Stimulated activated CD4-positive, alpha-beta T cell treated with anti-CD3 and anti-CD28 coated beads, Interleukin-2, amount 100 ng/mL, for 48 hours (primary cell): ENCODE measurements around the gene KRTAP4-11.
"Not testable (repeated sequence)": the region's sequence is repeated elsewhere in the genome, so short reads cannot be mapped to it uniquely, and the experiment has no call there.

Experiments used
- DNase-seq, 2 donors: peaks; one replicate each; pipeline ENCODE4 v3.0.0-alpha.2; 2020

Gene KRTAP4-11

DNA sequence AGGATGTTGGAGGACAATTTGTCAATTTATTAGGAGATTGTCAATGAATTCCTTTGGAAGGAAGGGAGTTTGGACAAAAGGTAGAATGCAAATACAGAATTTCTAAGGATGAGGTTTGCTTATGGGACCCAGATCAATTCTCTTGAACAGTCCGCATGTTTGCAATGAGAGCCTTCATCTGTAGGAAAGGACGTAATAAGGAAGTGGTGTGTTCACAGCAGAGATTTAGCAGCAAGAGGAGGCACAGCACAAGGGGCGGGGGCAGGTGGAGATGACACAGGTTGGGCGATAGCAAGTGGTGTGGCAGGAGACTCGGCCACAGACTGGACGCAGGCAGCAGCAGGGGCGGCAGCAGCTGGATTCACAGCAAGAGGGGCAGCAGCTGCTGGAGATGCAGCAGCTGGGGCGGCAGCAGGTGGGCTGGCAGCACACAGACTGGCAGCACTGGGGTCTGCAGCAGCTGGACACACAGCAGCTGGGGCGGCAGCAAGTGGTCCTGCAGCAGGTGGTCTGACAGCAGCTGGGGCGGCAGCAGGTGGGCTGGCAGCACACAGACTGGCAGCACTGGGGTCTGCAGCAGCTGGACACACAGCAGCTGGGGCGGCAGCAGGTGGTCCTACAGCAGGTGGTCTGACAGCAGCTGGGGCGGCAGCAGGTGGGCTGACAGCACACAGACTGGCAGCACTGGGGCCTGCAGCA lies 5.3 kb upstream of the KRTAP4-11 start:
- DNase-seq: not testable (repeated sequence)

DNA sequence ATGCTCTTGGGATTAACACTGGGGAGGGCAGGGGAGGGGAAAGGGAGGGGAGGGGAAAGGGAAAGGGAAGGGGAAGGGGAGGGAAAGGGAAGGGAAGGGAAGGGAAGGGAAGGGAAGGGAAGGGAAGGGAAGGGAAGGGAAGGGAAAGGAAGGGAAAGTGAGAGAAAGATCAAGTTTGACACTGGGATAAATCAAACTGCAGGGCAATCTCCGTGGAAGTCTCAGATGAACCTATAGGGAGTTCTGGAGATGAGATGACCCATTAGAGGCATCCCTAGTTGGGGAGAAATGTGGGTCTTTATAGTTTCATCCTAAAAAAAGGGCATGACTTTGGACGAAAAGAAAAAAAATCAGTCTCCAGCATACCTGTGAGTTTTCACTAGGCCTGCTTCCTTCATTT lies 3.6 kb upstream of the KRTAP4-11 start:
- no peak for DNase-seq

DNA sequence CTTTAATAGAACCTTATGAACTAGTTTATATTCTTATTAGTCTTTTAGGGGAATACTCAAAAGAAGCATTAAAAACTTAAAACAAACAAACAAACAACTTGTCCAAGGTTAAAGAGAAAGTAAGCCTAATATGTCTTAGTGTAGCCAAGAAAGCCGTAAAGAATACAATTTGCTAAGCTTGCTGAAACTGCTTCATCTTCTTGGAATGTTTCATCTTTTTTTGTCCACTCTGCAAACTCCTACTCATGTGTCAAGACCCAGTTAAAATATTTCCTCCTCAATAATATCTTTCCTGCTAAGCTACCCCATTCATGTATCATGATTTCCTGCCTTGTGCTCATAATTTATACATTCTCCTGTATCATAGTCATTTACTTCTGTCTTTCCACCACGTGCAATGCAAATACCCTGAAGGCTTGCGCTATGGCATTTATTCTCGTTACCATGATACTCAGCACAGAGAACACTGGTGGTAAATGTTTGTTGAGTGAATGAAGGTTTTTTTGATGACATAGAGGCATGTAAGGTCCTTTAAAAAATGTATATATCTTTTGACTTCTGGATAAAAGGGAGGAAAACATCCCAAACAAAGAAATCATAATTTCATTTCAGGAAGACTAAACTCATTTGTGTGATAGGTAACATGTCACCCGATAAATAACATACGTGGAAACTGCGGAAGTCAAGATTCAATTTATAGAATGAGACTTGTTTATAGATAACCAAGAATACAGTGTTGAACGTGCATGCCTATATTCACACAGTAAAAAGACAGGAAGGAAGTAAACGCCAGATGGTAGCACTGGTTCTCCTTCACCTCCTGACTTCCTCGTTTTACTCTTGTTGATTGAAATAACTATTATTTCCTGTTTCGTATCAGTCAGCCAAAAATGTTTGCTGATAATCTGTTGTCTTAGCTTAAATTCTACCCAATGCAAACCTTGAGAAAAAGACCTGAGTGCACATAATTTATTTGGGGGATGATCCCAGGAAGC lies 1.8 kb upstream of the KRTAP4-11 start:
- DNase-seq: not testable (repeated sequence)

DNA sequence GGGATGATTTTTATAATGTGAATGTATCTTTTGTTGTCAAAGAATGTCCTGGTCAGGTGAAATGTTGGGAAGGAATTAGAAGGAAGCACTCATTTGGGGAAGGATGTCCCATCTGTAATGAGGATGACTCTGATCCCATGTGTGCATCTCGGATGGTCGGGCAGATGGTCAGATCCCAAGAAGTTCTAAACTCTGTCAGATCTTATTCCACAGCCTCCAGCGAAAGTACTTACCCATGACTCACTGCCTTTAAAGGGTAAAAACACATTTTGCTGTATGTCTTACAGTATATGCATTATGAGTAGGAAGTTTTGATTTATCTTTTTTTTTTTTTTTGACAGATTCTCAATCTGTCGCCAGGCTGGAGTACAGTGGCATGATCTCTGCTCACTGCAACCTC lies 548 bp upstream of the KRTAP4-11 start:
- no peak for DNase-seq

DNA sequence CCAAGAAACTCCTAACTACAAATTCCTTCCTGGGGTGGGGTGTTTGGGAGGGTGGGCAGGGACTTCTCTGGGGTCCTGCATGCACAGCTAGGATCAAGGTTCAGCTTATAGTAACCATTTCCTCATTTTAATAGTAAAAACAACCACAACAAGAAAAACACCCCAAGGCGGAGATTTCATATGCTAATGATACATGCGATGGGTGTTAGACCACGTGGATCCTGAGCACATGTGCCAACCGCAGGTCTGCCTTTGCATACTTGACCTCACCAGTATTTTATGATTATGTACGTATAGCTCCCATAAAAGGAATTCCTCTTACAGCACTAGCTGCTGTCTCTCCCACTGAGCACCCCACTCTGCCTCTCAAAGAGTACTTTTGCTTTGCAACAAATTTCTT lies 1.9 kb downstream of the KRTAP4-11 start:
- DNase-seq: no peak

DNA sequence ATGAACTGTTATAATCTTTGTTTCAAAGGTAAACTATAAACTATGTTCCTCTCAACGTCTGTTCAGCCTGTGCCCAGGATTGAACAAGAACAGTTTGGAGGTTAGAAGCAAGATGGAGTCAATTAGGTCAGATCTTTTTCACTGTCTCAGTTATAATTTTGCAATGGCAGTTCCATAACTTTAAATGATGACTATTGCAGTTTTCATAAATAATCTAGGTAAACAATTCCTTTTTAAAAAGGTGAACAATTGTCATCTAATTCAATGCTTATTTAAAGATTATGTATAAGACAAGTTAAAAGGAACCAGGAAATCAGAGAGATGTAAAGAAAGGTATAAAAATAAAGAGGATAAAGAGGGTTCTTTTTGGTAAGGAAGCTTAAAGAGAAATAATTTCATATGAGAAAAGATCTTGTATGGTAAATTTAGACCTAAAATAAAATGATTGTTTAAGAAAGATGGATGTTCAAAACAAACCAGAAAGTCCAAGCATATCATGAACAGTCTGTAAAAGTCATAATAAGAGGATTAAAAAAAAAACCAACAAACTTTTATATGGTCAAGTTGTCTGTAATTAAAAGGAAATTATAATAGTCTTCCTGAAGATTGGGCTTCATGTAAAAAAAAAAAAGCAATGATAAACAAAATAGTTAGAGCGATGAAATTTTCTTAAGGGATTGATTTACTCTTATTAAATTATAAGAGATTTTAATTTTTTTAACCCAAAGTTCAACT lies 6.9 kb downstream of the KRTAP4-11 start:
- no peak for DNase-seq

DNA sequence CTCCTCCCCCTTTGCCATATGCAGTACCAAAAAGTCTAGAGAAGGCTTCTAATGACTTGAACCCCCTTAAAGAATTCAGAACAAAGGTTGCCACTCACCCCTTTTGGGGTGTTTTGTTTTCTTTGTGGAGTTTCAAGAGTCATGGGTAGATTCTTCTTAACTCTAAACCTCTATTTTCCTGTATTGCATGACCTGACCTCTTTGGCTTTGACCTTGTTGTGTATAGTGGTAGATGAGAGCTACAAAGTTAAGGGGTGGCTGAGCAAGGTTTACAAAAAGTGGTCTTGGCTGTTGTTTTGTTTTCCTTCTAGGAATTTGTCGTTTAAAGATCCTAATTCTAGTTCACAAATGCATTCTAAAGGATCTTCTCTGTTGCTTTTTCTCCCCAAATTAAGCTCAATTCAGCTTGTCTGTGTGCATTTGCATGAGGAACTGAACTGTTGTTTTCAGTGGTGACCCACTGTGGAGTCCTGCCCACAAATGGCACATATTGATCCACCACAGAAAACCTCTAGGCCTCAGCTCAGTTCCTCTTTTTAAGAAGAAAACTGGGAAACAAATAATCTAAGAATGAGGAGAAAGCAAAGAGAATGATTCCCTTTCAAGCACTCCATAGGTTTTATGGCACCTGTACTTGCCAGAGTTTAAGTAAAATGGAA lies 9.3 kb downstream of the KRTAP4-11 start:
- DNase-seq: not testable (repeated sequence)

DNA sequence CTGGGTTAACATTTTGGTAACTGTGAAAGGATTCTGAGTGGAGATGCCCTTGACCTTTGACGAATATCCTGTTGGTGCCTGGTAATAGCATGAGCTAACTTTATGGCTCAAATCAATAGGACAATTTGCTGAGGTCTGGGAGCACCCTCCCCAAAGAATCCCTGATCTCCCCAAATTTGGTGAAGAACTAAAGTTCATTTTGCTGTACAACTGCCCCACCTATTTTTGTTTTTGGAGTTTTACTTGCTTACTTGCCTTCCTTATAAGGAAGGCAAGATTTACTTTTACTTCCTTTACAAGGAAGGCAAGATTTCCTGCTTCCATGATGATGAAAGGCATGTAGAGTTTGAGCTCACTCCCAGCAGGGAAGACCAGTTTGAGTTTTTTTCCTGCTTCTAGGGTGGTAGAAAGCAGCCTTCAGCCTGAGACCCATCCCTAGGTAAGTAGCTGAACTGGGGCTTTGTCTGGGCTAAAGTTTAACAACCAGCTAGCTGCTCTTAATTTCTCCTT lies 10.2 kb downstream of the KRTAP4-11 start:
- no peak for DNase-seq

DNA sequence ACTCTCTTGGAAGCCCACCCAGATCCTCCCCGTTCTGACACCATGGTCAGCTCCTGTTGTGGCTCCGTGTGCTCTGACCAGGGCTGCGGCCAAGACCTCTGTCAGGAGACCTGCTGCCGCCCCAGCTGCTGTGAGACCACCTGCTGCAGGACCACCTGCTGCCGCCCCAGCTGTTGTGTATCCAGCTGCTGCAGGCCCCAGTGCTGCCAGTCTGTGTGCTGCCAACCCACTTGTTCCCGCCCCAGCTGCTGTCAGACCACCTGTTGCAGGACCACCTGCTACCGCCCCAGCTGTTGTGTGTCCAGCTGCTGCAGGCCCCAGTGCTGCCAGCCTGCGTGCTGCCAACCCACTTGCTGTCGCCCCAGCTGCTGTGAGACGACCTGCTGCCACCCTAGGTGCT lies 12.8 kb downstream of the KRTAP4-11 start, which contains the start of gene KRTAP4-9:
Gene KRTAP4-9, plus strand, starts transcription at position 43 of the 400 bp plus-strand sequence. Its CDS starts 0 bp downstream, at position 43.
- not testable (repeated sequence) for DNase-seq

DNA sequence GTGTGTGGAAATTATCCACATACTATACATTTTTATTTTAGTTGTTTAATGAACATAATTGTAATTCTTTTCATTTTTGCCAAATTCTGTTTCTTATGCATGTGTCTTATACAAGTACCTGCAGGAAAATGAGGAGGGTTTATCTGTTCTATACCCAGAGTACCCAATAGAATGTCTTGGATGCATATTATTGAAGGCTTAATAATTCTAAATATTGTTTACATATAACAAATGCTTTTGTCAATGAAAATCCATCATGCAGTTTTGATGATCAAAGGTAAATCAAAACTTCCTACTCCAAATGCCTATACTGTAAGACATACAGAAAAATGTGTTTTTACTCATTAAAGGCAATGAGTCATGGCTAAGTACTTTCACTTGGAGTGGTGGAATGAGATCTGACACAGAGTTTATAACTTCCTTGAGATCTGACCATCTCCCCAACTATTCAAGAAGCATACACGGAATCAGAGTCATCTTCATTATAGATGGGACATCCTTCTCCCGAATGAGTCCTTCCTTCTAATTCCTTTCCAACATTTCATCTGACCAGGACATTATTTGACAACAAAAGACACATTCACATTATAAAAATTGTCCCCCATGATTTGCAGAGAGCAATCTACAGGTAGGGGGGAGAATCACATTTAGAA lies 13.7 kb downstream of the KRTAP4-11 start:
- not testable (repeated sequence) for DNase-seq

DNA sequence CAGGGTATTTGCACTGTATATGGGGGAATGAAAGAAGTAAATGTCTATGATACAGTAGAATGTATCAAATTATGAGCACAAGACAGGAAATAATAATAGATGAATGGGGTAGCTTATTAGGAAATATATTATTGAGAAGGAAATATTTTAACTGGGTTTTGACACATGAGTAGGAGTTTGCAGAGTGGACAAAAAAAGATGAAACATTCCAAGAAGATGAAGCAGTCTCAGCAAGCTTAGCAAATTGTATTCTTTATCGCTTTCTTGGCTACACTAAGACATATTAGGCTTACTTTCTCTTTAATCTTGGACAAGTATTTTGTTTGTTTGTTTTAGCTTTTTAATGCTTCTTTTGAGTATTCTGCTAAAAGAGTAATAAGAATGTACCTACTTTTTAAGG lies 14.3 kb downstream of the KRTAP4-11 start:
- no peak for DNase-seq

DNA sequence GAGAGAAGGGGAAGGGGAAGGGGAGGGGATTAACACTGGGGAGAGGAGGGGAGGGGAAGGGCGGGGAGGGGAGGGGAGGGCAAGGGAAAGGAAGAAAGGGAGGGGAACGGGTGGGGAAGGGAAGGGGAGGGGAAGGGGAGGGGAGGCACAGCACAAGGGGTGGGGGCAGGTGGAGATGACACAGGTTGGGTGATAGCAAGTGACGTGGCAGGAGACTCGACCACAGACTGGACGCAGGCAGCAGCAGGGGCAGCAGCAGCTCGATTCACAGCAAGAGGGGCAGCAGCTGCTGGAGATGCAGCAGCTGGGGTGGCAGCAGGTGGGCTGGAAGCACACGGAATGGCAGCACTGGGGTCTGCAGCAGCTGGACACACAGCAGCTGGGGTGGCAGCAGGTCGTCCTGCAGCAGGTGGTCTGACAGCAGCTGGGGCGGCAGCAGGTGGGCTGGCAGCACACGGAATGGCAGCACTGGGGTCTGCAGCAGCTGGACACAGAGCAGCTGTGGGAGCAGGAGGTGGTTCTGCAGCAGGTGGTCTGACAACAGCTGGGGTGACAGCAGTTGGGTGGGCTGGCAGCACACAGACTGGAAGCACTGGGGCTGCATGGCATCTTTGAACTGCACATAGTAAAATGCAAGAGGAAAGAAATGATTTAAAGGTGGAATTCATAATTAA lies 16.4 kb downstream of the KRTAP4-11 start, which contains the start of gene KRTAP4-16:
Gene KRTAP4-16, minus strand, starts transcription at position 624 of the 674 bp plus-strand sequence. Its CDS starts 0 bp downstream, at position 624.
- DNase-seq: no peak

DNA sequence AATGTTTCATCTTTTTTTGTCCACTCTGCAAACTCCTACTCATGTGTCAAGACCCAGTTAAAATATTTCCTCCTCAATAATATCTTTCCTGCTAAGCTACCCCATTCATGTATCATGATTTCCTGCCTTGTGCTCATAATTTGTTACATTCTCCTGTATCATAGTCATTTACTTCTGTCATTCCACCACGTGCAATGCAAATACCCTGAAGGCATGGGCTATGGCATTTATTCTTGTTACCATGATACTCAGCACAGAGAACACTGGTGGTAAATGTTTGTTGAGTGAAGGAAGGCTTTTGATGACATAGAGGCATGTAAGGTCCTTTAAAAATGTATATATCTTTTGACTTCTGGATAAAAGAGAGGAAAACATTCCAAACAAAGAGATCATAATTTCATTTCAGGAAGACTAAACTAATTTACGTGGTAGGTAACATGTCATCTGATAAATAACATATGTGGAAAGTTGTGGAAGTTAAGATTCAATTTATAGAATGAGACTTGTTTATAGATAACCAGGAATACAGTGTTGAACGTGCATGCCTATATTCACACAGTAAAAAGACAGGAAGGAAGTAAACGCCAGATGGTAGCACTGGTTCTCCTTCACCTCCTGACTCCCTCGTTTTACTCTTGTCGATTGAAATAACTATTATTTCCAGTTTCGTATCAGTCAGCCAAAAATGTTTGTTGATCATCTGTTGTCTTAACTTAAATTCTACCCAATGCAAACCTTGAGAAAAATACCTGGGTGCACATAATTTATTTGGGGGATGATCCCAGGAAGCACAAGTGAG lies 18.3 kb downstream of the KRTAP4-11 start:
- not testable (repeated sequence) for DNase-seq

DNA sequence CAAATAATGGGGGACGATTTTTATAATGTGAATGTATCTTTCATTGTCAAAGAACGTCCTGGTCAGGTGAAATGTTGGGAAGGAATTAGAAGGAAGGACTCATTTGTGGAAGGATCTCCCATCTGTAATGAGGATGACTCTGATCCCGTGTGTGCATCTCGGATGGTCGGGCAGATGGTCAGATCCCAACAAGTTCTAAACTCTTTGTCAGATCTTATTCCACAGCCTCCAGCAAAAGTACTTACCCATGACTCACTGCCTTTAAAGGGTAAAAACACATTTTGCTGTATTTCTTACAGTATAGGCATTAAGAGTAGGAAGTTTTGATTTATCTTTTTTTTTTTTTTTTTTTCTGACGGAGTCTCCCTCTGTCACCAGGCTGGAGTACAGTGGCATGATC lies 19.7 kb downstream of the KRTAP4-11 start:
- no peak for DNase-seq

DNA sequence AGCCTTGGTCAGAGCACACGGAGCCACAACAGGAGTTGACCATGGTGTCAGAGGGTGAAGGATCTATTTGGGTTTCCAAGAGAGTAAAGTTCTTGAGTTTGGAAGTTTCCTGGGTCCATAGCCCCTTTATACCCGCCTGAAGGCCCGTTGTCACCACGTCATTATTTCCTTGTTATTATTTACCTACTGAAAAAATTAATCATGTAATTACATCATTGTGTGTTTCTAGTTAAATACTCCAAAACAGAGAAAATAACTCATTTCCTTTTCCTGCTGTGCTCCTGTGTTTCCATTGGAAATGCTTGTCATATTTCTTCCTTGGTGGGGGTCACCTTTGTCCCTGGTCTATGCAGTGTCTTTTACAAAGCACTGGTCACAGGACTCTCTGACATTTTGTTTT lies 20.1 kb downstream of the KRTAP4-11 start, which contains the start of gene KRTAP4-8:
Gene KRTAP4-8, minus strand, starts transcription at position 101 of the 400 bp plus-strand sequence. Its CDS starts 58 bp downstream, at position 43.
- DNase-seq: no peak

DNA sequence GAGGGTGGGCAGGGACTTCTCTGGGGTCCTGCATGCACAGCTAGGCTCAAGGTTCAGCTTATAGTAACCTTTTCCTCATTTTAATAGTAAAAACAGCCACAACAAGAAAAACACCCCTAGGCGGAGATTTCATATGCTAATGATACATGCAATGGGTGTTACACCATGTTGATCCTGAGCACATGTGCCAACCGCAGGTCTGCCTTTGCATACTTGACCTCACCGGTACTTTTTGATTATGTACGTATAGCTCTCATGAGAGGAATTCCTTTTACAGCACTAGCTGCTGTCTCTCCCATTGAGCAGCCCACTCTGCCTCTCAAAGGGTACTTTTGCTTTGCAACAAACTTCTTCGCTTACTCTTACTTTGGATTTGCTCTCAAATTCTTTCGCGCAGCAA lies 22.1 kb downstream of the KRTAP4-11 start:
- DNase-seq: no peak

DNA sequence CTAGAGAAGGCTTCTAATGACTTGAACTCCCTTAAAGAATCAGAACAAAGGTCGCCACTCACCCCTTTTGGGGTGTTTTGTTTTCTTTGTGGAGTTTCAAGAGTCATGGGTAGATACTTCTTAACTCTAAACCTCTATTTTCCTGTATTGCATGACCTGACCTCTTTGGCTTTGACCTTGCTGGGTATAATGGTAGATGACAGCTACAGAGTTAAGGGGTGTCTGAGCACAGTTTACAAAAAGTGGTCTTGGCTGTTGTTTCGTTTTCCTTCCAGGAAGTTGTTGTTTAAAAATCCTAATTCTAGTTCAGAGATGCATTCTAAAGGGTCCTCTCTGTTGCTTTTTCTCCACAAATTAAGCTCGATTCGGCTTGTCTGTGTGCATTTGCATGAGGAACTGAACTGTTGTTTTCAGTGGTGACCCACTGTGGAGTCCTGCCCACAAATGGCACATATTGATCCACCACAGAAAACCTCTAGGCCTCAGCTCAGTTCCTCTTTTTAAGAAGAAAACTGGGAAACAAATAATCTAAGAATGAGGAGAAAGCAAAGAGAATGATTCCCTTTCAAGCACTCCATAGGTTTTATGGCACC lies 29.3 kb downstream of the KRTAP4-11 start:
- not testable (repeated sequence) for DNase-seq

DNA sequence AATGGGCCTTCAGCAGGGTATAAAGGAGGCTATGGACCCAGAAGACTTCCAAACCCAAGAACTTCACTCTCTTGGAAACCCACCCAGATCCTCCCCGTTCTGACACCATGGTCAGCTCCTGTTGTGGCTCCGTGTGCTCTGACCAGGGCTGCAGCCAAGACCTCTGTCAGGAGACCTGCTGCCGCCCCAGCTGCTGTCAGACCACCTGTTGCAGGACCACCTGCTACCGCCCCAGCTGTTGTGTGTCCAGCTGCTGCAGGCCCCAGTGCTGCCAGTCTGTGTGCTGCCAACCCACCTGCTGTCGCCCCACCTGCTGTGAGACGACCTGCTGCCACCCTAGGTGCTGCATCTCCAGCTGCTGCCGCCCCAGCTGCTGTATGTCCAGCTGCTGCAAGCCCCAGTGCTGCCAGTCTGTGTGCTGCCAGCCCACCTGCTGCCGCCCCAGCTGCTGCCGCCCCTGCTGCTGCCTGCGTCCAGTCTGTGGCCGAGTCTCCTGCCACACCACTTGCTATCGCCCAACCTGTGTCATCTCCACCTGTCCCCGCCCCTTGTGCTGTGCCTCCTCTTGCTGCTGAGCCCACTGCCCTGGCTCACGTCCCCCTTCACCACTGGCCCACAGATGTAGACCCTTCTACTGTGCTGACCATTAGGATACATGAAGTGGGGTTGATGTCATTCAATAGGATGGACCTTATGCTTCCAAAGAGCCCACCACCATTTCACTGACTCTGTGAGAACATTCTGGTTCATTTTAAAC lies 33.9 kb downstream of the KRTAP4-11 start, which contains the start of gene KRTAP4-7:
Gene KRTAP4-7, plus strand, starts transcription at position 51 of the 757 bp plus-strand sequence. Its CDS starts 57 bp downstream, at position 108.
- DNase-seq: not testable (repeated sequence)
